Activated CD4-positive, alpha-beta T cell treated with anti-CD3 and anti-CD28 coated beads for 36 hours (primary cell): ENCODE measurements around the gene FARP1. TPM values are rescaled to one million over a fixed set of nuclear protein-coding genes. Genes with fewer than 3 reads are reported as not detected.

Experiments used
- ATAC-seq: fragments of 200-7000 bp; cut with Tn5 transposase; one replicate; pipeline ENCODE4 v1.10.0; 2021; ENCODE audit warnings: mild to moderate bottlenecking, moderate library complexity
- CTCF ChIA-PET: fragments of 350-600 bp; sonication (Branson Sonifier 250); formaldehyde crosslinking; loops from one replicate; lab custom pipeline; 2021; ENCODE audit warnings: antibody characterized with exemption; lab: Charles Lee
- POLR2A ChIA-PET: fragments of 350-600 bp; sonication (Branson Sonifier 250); formaldehyde crosslinking; loops from one replicate; lab custom pipeline; 2021; ENCODE audit warnings: antibody characterized with exemption, inconsistent platforms; lab: Charles Lee
- DNase-seq: peaks from one replicate; pipeline ENCODE4 v3.0.0-alpha.2; 2020
- H3K27ac Mint-ChIP-seq: one replicate; pipeline ENCODE4 v1.8.0; 2021; ENCODE audit warnings: mixed read lengths
- H3K27me3 Mint-ChIP-seq: one replicate; pipeline ENCODE4 v1.8.0; 2021; ENCODE audit warnings: mixed read lengths
- H3K36me3 Mint-ChIP-seq: one replicate; pipeline ENCODE4 v1.8.0; 2021; ENCODE audit warnings: low read depth, mixed read lengths
- H3K4me1 Mint-ChIP-seq: one replicate; pipeline ENCODE4 v1.8.0; 2021; ENCODE audit warnings: mixed read lengths
- H3K4me3 Mint-ChIP-seq: one replicate; pipeline ENCODE4 v1.8.0; 2021; ENCODE audit warnings: mild to moderate bottlenecking, moderate library complexity, mixed read lengths
- H3K9me3 Mint-ChIP-seq: one replicate; pipeline ENCODE4 v1.8.0; 2021; ENCODE audit warnings: low read depth, mixed read lengths
- intact Hi-C, 2 experiments: fragments of 100-400 bp; cut with DNase I in 1 of 2; cut with micrococcal nuclease in 1 of 2; formaldehyde crosslinking; loops; one replicate each; pipeline versions ENCODE4 v1.14.2 to v1.15.1; 2022 to 2024; cut with DNase I, micrococcal nuclease
- total RNA-seq, 2 experiments: library from RNA; stranded (reverse); gene quantifications; one replicate each; pipeline ENCODE4 v1.2.3, GENCODE V29; 2021

FARP1 gene
- total RNA-seq, 2 experiments from 2014 or later, result 0.25 to 0.40 TPM

DNA sequence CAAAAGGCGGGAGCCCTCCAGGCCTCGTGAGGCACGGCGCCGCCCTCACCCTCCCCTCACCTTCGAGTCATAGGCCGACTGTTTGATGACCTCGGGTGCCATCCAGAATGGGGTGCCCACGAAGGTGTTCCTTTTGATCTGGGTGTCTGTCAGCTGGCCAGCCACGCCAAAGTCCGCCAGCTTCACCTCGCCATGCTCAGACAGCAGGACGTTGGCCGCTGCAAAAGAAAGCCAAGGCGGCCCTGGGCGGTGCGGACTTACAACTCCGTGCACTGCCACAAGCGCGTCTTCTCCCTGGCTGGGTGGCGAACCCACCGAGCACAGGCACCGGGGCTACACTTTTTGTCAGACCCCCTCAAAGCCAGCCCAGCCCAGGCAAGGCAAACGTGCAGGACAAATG lies 331.9 kb downstream of the FARP1 start:
- Mint-ChIP-seq H3K27me3 (no peaks in the 10 kb centered on the region), H3K27ac (no peak overlapping the region), H3K4me3 (no peak overlapping the region), H3K4me1 (peaks cover 48% of the 10 kb centered on the region), H3K9me3 (no peaks in the 10 kb centered on the region), H3K36me3 (peaks cover 43% of the 10 kb centered on the region)
- ATAC-seq (no peak), DNase-seq (no peak)
- ChIA-PET POLR2A (no interaction called here), CTCF (interaction anchor here (0.6 to 1.4 kb wide), 2 partner anchors 30 to 177 kb away, joined by 3 to 4 read pairs; no protein-coding TSS in a partner anchor)
- intact Hi-C loops, result no loop called here

GRCh38 chr13:98475522-98475921 lies 332.6 kb downstream of the FARP1 start:
- DNase-seq (no peak), ATAC-seq (no peak)
- H3K27ac Mint-ChIP-seq, result peak overlapping the region; percentile 58
- POLR2A ChIA-PET, result no interaction called here
- H3K4me3 Mint-ChIP-seq, result no peak overlapping the region
- H3K36me3 Mint-ChIP-seq, result peaks cover 42% of the 10 kb centered on the region
- intact Hi-C loops, result no loop called here
- H3K4me1 Mint-ChIP-seq, result peaks cover 50% of the 10 kb centered on the region
- H3K27me3 Mint-ChIP-seq, result no peaks in the 10 kb centered on the region
- H3K9me3 Mint-ChIP-seq, result no peaks in the 10 kb centered on the region
- CTCF ChIA-PET, result interaction anchor here (1.1 to 1.5 kb wide), 2 partner anchors 122 to 198 kb away, joined by 3 to 4 read pairs; no protein-coding TSS in a partner anchor

GRCh38 chr13:98476106-98476505 lies 333.2 kb downstream of the FARP1 start:
- Mint-ChIP-seq H3K27me3 (no peaks in the 10 kb centered on the region), H3K36me3 (peaks cover 43% of the 10 kb centered on the region), H3K4me1 (peaks cover 56% of the 10 kb centered on the region), H3K4me3 (peak overlapping the region; percentile 63), H3K9me3 (no peaks in the 10 kb centered on the region), H3K27ac (peak overlapping the region; percentile 93)
- ChIA-PET POLR2A (interaction anchor here (0.6 to 1.2 kb wide), 4 partner anchors 9 to 96 kb away, joined by 3 to 5 read pairs (median 4); no protein-coding TSS in a partner anchor), CTCF (interaction anchor here (1.0 to 1.5 kb wide), 5 partner anchors 10 to 197 kb away, joined by 3 to 5 read pairs (median 3); no protein-coding TSS in a partner anchor)
- DNase-seq, result peak; percentile 81
- peak; percentile 48 for ATAC-seq
- intact Hi-C loops, result loop anchor here (1.0 to 2.0 kb wide), 6 partner anchors 33 to 188 kb away; no protein-coding TSS in a partner anchor

- Mint-ChIP-seq H3K9me3 (no peaks in the 10 kb centered on the region), H3K4me3 (peak overlapping the region; percentile 63), H3K27me3 (no peaks in the 10 kb centered on the region), H3K4me1 (peaks cover 56% of the 10 kb centered on the region), H3K36me3 (peaks cover 40% of the 10 kb centered on the region), H3K27ac (peak overlapping the region; percentile 93)
- intact Hi-C loops, result loop anchor here (1.0 to 2.0 kb wide), 6 partner anchors 33 to 188 kb away; no protein-coding TSS in a partner anchor
- ChIA-PET POLR2A (interaction anchor here (0.5 to 1.2 kb wide), 5 partner anchors 8 to 96 kb away, joined by 3 to 5 read pairs (median 4); no protein-coding TSS in a partner anchor), CTCF (interaction anchor here (0.6 to 1.5 kb wide), 7 partner anchors 9 to 197 kb away, joined by 3 to 5 read pairs (median 3); no protein-coding TSS in a partner anchor)
- peak; percentile 86 for ATAC-seq
- peak; percentile 94 for DNase-seq
Measured at GRCh38 chr13:98476538-98476966, 333.7 kb downstream of the FARP1 start.

DNA sequence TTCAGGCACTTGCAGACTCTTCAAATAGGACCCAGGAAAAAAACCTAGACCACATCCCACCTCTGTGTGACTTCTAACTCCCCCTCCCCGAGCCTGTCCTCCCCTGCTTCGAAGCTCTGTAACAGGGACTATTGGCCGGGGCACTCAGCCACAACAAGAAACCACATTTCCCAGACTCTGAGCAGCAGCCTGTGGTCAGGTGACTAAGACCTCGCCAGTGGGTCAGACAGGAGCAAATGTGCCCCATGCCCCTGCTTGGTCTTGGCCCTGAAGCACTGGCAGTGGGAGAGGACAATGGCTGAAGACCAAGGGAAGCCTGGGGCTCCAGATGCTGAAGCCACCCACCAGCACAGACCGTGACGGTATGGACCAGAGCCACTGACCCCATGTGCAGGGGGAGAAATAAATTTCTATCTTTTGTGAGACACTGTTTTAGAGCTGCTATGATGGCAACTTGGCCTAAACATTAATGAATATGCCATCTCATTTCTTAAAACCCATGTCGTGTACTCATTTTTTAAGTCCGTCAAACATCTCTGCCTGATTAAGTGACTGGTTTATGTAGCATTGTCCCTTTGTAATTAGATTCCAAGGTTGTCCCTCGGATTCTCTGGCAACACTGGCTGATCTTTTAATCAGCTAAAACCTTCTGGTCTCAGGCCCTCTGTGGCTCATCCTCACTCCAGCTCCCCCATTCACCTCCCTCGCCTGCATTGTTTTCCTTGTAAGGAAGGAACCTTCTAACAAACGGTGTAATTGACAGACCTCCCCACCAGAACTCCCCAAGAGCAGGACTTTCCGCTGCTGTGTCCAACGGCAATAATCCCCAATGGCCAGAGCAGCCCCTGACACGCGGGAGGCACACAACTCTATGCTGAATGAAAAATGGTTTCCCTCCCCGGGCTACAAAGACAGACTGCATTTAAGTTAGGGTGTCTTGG lies 335.6 kb downstream of the FARP1 start:
- ATAC-seq, result no peak
- Mint-ChIP-seq H3K27ac (peak overlapping the region; percentile 45), H3K4me1 (peaks cover 71% of the 10 kb centered on the region), H3K9me3 (no peaks in the 10 kb centered on the region), H3K27me3 (no peaks in the 10 kb centered on the region), H3K4me3 (no peak overlapping the region), H3K36me3 (peaks cover 27% of the 10 kb centered on the region)
- ChIA-PET POLR2A (interaction anchor here (0.5 to 0.7 kb wide), 2 partner anchors 65 to 152 kb away, joined by 3 read pairs; no protein-coding TSS in a partner anchor), CTCF (interaction anchor here (0.6 to 1.5 kb wide), 4 partner anchors 41 to 175 kb away, joined by 3 to 5 read pairs (median 4); no protein-coding TSS in a partner anchor)
- intact Hi-C loops, result no loop called here
- peak; percentile 46 for DNase-seq

GRCh38 chr13:98479496-98480003 lies 336.7 kb downstream of the FARP1 start:
- ATAC-seq (no peak), DNase-seq (no peak)
- Mint-ChIP-seq H3K27me3 (no peaks in the 10 kb centered on the region), H3K9me3 (no peaks in the 10 kb centered on the region), H3K4me1 (peaks cover 80% of the 10 kb centered on the region), H3K4me3 (no peak overlapping the region), H3K36me3 (peaks cover 22% of the 10 kb centered on the region), H3K27ac (no peak overlapping the region)
- ChIA-PET POLR2A (no interaction called here), CTCF (interaction anchor here (0.9 to 1.5 kb wide), 3 partner anchors 34 to 174 kb away, joined by 3 to 4 read pairs (median 3); no protein-coding TSS in a partner anchor)
- intact Hi-C loops, result loop anchor here in 1 of 2 experiments (2.0 kb wide), 1 partner anchor 35 kb away; no protein-coding TSS in a partner anchor

DNA sequence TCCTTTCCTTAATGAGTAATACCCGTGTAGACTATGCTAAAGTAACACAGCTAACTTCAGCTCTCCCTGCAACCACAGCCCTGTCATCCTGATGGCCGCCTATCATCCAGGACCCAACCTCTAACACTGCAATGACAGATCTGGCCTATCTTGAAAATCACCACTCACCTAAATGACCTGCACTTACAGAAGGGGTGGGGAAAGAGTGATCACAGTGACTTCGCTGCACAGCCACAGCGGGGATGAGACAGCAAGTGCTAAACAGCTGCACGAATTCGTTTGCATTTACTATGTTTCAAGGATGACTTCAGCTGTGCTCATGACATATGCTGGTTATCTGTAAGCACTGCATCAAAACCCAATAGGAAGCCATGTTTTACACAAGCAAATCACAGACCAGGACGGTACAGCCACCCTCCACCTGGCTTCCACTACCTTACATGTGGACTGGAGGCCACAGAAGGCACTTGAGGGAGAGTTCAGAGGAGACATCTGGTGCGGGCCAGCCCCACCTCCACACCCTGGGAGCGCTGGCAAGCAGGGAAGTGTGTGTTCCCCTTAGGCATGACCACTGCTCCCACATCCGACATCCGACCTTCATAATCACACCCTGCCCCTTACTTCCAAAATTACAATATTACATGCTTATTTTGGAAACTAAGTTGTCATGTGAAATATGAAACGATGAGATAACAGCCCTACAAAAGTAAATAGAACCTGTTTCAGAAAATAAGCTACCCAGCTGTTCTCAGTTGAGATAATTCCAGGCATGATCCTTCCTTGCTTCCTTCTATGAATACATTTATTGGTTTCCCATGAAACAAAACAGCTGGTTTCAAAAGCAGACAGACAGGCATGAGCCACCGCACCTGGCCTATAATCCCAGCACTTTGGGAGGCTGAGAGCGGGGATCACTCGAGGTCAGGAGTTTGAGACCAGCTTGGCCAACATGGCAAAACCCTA lies 338.3 kb downstream of the FARP1 start:
- ChIA-PET POLR2A (interaction anchor here (1.3 kb wide), 1 partner anchor 92 kb away, joined by 6 read pairs; no protein-coding TSS in a partner anchor), CTCF (interaction anchor here (0.6 to 1.6 kb wide), 7 partner anchors 26 to 172 kb away, joined by 3 to 10 read pairs (median 4); no protein-coding TSS in a partner anchor)
- Mint-ChIP-seq H3K27ac (peak overlapping the region; percentile 88), H3K36me3 (peaks cover 24% of the 10 kb centered on the region), H3K27me3 (no peaks in the 10 kb centered on the region), H3K4me1 (peaks cover 91% of the 10 kb centered on the region), H3K4me3 (no peak overlapping the region), H3K9me3 (no peaks in the 10 kb centered on the region)
- intact Hi-C loops, result loop anchor here in 1 of 2 experiments (2.0 kb wide), 1 partner anchor 34 kb away; no protein-coding TSS in a partner anchor
- DNase-seq (peak; percentile 73), ATAC-seq (peak; percentile 58)

GRCh38 chr13:98482476-98483444 lies 339.9 kb downstream of the FARP1 start:
- POLR2A ChIA-PET, result interaction anchor here (0.6 to 0.7 kb wide), 2 partner anchors 33 to 58 kb away, joined by 3 read pairs; no protein-coding TSS in a partner anchor
- Mint-ChIP-seq H3K9me3 (no peaks in the 10 kb centered on the region), H3K27me3 (no peaks in the 10 kb centered on the region), H3K4me3 (no peak overlapping the region), H3K27ac (peak overlapping the region; percentile 31), H3K36me3 (peaks cover 23% of the 10 kb centered on the region), H3K4me1 (peaks cover 89% of the 10 kb centered on the region)
- intact Hi-C loops, result no loop called here
- DNase-seq (peak; percentile 21), ATAC-seq (no peak)
- CTCF ChIA-PET, result interaction anchor here (0.7 to 1.7 kb wide), 9 partner anchors 16 to 544 kb away, joined by 3 to 10 read pairs (median 4); no protein-coding TSS in a partner anchor

GRCh38 chr13:98483601-98484288 lies 340.9 kb downstream of the FARP1 start:
- DNase-seq (no peak), ATAC-seq (no peak)
- no peak overlapping the region for H3K4me3 Mint-ChIP-seq
- ChIA-PET CTCF (interaction anchor here (0.7 to 1.8 kb wide), 5 partner anchors 17 to 189 kb away, joined by 3 to 11 read pairs (median 5); no protein-coding TSS in a partner anchor), POLR2A (interaction anchor here (1.8 kb wide), 1 partner anchor 7 kb away, joined by 5 read pairs; no protein-coding TSS in a partner anchor)
- peaks cover 17% of the 10 kb centered on the region for H3K36me3 Mint-ChIP-seq
- intact Hi-C loops, result no loop called here
- peak overlapping the region; percentile 7 for H3K27ac Mint-ChIP-seq
- H3K4me1 Mint-ChIP-seq, result peaks cover 89% of the 10 kb centered on the region
- H3K27me3 Mint-ChIP-seq, result no peaks in the 10 kb centered on the region
- H3K9me3 Mint-ChIP-seq, result no peaks in the 10 kb centered on the region
